Activated naive CD4-positive, alpha-beta T cell (primary cell): ENCODE measurements around the gene CDHR2.
"Not testable (repeated sequence)": the region's sequence is repeated elsewhere in the genome, so short reads cannot be mapped to it uniquely, and the experiment has no call there.

Experiments used
- DNase-seq, 4 experiments: peaks; one replicate each; lab custom pipeline; 2025; lab: John Stamatoyannopoulos, UW

CDHR2 gene

DNA sequence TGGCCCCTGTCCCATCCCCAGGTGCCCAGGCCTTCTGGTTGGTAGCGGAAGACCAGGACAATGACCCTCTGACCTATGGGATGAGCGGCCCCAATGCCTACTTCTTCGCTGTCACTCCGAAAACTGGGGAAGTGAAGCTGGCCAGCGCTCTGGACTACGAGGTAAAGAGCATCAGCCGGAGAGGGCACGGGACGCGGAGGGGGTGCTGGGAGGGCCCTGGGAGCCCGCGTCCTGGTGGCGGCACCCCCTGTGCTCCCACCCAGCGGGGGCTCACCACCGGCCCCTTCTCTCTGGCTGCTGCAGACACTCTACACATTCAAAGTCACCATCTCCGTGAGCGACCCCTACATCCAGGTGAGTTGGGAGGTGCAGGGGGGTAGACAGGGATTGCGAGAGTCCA, 19.5 kb downstream of the CDHR2 start:
- DNase-seq: no peak

DNA sequence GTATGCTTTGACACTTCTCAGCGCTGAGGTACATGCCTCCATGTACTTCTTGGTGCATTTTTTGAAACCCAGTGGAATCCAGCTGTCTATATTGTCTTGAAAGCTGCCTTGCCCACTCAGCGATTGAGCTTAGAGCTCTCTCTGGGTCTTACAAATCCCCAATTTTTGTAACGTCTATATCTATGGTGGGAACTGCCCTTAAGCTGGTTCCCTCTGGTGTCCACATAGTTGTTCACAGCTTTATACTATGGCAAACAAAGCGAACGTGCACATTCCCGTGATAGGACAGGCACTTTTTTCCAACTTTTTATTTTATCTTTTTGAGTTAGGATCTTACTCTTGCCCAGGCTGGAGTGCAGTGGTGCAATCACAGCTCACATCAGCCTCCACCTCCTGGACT, 20.9 kb downstream of the CDHR2 start:
- no peak for DNase-seq

DNA sequence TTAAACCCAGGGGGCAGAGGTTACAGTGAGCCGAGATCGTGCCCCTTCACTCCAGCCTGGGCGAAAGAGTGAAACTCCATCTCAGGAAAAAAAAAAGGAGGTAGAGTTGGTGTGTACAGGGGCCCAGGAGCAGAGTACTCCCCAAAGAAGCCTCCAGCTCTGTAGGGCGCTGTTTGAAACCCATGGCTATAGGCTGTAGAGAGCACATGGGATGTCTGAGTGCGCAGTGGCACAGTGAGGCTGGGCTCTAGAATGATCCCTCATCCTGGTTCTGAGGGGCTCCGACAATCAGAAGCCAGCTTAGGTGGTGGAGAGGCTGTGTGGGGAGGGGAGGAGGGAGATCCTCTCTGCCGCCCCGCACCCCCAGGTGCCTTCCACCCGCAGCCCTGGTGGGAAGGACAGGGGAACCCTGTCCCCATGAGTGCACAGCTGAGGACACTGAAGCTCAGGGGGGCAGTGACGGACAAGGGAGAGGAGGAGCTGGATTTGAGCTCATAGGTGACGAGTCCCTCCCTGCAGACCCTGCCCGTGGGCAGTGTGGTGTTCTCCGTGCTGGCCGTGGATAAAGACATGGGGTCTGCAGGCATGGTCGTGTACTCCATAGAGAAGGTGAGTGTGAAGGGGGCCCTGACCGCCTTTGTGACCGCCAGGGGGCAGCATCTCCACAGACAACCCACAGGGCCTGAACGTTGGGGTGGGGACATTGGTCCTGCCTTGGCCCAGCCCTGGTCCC, 24.6 kb downstream of the CDHR2 start:
- DNase-seq: peak; percentile 55 to 79 (median 75)

DNA sequence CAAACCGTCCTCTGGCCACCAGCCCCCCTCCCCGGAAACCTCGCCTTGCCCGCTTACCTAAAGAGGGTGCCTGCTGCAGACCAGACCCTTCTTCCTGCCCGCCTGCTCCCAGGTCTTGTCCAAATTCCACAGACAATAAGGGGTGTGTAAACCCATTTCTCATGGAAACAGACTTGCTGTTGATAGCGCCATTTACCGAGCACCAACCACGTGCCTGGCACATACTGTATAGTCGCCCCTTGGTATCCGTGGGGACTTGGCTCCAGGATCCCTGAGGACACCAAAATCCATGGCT, 25.1 kb downstream of the CDHR2 start:
- DNase-seq: no peak

DNA sequence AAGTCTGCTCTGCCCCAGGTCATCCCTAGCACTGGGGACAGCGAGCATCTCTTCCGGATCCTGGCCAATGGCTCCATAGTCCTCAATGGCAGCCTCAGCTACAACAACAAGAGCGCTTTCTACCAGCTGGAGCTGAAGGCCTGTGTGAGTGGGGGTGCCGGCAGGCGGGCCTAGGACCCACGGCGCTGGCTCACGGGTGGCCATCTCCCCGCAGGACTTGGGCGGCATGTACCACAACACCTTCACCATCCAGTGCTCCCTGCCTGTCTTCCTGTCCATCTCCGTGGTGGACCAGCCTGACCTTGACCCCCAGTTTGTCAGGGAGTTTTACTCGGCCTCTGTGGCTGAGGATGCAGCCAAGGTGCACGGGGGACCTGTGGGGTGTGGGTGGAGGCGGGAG, 25.9 kb downstream of the CDHR2 start:
- DNase-seq: no peak

DNA sequence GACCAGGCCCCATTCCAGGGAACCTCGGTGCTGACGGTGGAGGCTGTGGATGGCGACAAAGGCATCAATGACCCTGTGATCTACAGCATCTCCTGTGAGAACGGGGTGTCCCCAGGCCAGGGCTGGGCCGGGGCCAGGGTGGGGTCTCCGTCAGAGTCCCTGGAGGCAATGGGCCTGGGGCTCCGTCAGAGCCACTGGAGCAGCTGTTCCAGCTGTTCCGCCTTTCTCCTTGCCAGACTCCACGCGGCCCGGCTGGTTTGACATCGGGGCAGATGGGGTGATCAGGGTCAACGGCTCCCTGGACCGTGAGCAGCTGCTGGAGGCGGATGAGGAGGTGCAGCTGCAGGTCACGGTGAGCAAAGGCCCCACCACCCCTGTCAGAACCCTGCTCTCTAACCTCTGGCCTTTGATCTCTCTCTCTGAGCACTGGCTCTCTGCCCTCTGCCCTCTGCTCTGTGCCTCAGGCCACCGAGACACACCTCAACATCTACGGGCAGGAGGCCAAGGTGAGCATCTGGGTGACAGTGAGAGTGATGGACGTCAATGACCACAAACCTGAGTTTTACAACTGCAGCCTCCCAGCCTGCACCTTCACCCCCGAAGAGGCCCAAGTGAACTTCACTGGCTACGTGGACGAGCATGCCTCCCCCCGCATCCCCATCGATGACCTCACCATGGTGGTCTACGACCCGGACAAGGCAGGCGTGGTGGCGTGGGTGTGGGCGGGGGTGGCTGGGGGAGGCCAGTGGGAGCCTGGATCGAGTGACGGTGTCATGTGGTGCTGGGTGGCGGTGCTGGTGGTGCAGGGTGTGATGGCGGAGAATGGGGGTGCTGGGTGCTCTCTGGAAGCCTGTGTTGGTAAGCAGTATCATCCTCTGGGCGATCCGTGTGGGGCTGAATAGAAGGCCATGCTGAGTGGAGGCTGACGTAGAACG, 26.6 kb downstream of the CDHR2 start:
- no peak for DNase-seq

- DNase-seq: no peak
Observed at GRCh38 chr5:176577312-176578176, 28.4 kb downstream of the CDHR2 start.

GRCh38 chr5:176578391-176578808, 29.3 kb downstream of the CDHR2 start:
- peak in 1 of 4 experiments; percentile 10 for DNase-seq

GRCh38 chr5:176579323-176579722, 30.2 kb downstream of the CDHR2 start:
- no peak for DNase-seq

GRCh38 chr5:176581361-176581760, 32.2 kb downstream of the CDHR2 start:
- no peak for DNase-seq

DNA sequence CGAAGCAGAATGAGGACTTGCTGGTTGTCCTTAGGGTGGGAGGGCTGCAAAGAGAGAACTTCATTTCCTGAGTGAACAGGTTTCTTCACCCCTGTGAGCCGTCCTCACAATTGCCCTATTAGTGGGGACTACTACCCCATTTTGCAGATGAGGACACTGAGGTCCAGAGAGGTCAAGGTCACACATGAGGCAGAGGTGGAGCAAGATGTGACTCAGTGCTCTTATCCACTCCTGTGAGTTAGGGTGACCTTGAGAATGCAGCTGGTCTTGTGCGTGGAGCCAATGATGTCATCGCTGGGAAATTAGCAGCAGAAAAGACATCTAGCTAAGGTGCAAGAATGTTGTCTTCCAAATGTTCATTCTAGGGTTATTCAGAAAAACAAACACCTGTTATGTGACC, 33.9 kb downstream of the CDHR2 start:
- DNase-seq: no peak

DNA sequence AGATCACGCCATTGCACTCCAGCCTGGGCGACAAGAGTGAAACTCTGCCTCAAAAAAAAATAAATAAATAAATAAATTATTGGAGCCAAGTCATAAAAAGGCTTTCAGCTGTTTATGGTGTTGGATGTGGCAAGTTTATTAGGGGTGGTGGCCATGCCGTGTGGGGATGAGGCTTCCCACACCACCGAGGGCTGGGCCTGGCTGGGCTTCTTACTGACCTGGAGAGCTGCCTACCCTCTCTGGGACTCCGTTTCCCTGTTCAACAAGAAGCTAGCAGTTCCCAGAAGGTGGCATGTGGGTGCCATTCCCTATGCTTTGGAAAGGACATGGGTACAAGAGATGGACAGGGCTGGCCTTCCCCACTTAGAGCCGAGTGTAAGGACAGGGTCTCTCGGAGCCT, 38.3 kb downstream of the CDHR2 start:
- DNase-seq: no peak

GRCh38 chr5:176588297-176588696, 39.2 kb downstream of the CDHR2 start:
- DNase-seq: no peak

- DNase-seq: no peak
Observed at GRCh38 chr5:176589039-176589769, 40.1 kb downstream of the CDHR2 start.

GRCh38 chr5:176590035-176590717, 41.0 kb downstream of the CDHR2 start:
- no peak for DNase-seq

DNA sequence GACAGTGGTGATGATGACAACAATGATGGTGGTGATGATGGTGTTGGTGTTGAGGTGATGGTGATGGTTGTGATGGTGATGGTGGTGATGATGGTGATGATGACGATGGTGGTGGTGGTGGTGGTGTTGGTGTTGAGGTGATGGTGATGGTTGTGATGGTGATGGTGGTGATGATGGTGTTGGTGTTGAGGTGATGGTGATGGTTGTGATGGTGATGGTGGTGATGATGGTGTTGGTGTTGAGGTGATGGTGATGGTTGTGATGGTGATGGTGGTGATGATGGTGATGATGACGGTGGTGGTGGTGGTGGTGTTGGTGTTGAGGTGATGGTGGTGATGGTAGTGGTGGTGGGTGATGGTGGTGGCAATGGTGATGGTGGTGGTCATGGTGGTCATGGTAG, 42.5 kb downstream of the CDHR2 start:
- not testable (repeated sequence) for DNase-seq

DNA sequence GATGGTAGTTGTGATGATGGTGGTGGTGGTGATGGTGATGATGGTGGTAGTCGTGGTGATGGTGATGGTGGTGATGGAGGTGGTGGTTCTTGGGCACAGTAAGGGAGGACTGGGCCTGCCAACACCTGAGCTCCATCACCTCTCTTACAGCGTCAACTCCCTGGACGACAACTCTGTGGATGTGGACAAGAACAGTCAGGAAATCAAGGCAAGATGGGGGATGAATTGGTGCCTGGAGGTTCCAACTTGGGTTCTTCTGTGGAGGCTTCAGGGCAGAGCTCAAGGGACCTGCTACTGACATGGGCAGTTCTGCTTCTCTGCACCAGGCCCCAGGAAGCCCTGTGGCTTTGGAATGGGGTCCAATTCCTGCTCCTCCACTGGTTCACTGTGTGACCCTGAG, 43.4 kb downstream of the CDHR2 start:
- no peak for DNase-seq

DNA sequence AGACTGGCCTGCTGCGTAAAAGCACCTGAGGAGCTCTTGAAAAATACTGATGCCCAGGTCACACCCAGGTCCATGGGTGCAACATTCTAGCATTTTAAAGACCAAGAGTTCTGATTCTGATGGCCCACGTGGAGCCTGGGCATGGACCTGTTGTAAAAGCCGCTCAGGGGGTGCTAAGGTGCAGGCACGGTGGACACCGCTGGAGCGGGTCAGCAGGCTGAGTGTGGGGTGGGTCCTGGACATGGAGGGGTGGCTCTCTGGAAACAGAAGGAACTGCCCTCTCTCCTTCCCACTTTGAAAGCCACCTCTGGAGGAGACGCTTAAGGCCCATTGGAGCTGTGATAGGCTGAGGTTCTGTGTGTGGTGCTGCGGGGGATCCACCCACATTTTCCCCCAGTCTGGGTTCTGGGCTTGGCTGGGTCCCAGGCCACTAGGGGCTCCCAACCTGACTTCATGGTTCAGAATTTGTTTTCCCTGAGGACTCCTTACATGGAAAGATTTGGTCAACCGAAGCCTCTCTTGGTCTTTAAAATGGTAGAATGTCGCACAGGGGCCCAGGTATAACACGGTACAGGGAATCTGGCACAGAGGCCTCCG, 44.2 kb downstream of the CDHR2 start:
- no peak for DNase-seq

- DNase-seq: no peak
Observed at GRCh38 chr5:176594554-176594953, 45.4 kb downstream of the CDHR2 start.

DNA sequence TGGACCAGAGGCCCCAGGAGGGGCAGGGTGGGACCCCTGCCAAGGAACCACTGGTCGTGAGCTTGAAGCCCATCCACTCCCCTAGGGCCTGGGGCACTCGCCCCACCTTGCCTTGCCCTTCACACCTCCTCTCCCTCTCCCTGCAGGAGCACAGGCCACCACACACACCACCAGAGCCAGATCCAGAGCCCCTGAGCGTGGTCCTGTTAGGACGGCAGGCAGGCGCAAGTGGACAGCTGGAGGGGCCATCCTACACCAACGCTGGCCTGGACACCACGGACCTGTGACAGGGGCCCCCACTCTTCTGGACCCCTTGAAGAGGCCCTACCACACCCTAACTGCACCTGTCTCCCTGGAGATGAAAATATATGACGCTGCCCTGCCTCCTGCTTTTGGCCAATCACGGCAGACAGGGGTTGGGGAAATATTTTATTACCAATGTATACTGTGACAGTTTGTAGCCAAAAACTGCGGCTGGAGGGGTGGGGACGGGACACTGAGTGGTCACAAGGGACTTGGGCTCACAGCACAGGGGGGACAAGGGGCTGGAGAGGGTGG, 46.3 kb downstream of the CDHR2 start:
- no peak for DNase-seq
